Parathyroid adenoma (tissue), 2 donors: ENCODE results near the gene HACD1.

Experiments used
- H2AFZ ChIP-seq: fragments of 300-600 bp; sonication (generic); one replicate; pipeline ENCODE4 v1.7.0; 2017; ENCODE audit warnings: antibody characterized with exemption, mild to moderate bottlenecking
- H3K27ac ChIP-seq: fragments of 300-600 bp; sonication (generic); one replicate; pipeline ENCODE4 v1.7.0; 2017
- H3K27me3 ChIP-seq: fragments of 300-600 bp; sonication (generic); one replicate; pipeline ENCODE4 v1.7.0; 2017; ENCODE audit warnings: low read length; ENCODE audit not compliant: control insufficient read depth, insufficient read depth
- H3K36me3 ChIP-seq: fragments of 300-600 bp; sonication (generic); one replicate; pipeline ENCODE4 v1.7.0; 2017; ENCODE audit warnings: low read length; ENCODE audit not compliant: control insufficient read depth, insufficient read depth
- H3K4me1 ChIP-seq: fragments of 300-600 bp; sonication (generic); one replicate; pipeline ENCODE4 v1.7.0; 2017; ENCODE audit warnings: control low read depth
- H3K4me2 ChIP-seq: fragments of 300-600 bp; sonication (generic); one replicate; pipeline ENCODE4 v1.7.0; 2017; ENCODE audit warnings: low read length
- H3K4me3 ChIP-seq: fragments of 300-600 bp; sonication (generic); one replicate; pipeline ENCODE4 v1.7.0; 2017; ENCODE audit warnings: low read depth, low read length
- H3K79me2 ChIP-seq: fragments of 300-600 bp; sonication (generic); one replicate; pipeline ENCODE4 v1.7.0; 2017; ENCODE audit warnings: control low read depth
- H3K9ac ChIP-seq: fragments of 300-600 bp; sonication (generic); one replicate; pipeline ENCODE4 v1.7.0; 2017; ENCODE audit warnings: mild to moderate bottlenecking
- H3K9me3 ChIP-seq: fragments of 300-600 bp; sonication (generic); one replicate; pipeline ENCODE4 v1.7.0; 2017; ENCODE audit warnings: low read length; ENCODE audit not compliant: control insufficient read depth
- CTCF ChIP-seq: fragments of 300-600 bp; sonication (generic); IDR thresholded peaks from one replicate; pipeline ENCODE4 v1.7.0; 2017; ENCODE audit warnings: antibody characterized with exemption, mild to moderate bottlenecking
- donor health status: primary hyperparathyroidism.

Gene HACD1

GRCh38 chr10:17649052-17649451, 31.9 kb upstream of the HACD1 start:
- H3K27me3 ChIP-seq, result no peaks in the 10 kb centered on the region
- no peaks in the 10 kb centered on the region for H3K36me3 ChIP-seq
- H2AFZ ChIP-seq, result no peak overlapping the region
- H3K79me2 ChIP-seq, result peaks cover 58% of the 10 kb centered on the region
- no peak overlapping the region for H3K4me3 ChIP-seq
- no peak for TF ChIP-seq CTCF
- no peak overlapping the region for H3K27ac ChIP-seq
- H3K9me3 ChIP-seq, result no peaks in the 10 kb centered on the region
- no peaks in the 10 kb centered on the region for H3K4me1 ChIP-seq
- H3K9ac ChIP-seq, result no peak overlapping the region
- no peak overlapping the region for H3K4me2 ChIP-seq

- Histone ChIP-seq H3K4me3 (no peak overlapping the region), H3K4me2 (no peak overlapping the region), H2AFZ (no peak overlapping the region), H3K27ac (no peak overlapping the region), H3K9ac (no peak overlapping the region), H3K4me1 (no peaks in the 10 kb centered on the region), H3K27me3 (no peaks in the 10 kb centered on the region), H3K36me3 (no peaks in the 10 kb centered on the region), H3K79me2 (peaks cover 54% of the 10 kb centered on the region), H3K9me3 (no peaks in the 10 kb centered on the region)
- TF ChIP-seq CTCF, result no peak
Measured at GRCh38 chr10:17648243-17649035, 31.3 kb upstream of the HACD1 start.

- Histone ChIP-seq H3K9me3 (no peaks in the 10 kb centered on the region), H3K4me1 (no peaks in the 10 kb centered on the region), H3K79me2 (peaks cover 44% of the 10 kb centered on the region), H3K27ac (no peak overlapping the region), H2AFZ (no peak overlapping the region), H3K9ac (no peak overlapping the region), H3K4me2 (no peak overlapping the region), H3K27me3 (no peaks in the 10 kb centered on the region), H3K4me3 (no peak overlapping the region), H3K36me3 (no peaks in the 10 kb centered on the region)
- TF ChIP-seq CTCF, result no peak
Measured at GRCh38 chr10:17647326-17647725, 30.2 kb upstream of the HACD1 start.

GRCh38 chr10:17645621-17646345, 28.6 kb upstream of the HACD1 start:
- H3K27me3 ChIP-seq, result no peaks in the 10 kb centered on the region
- H3K4me2 ChIP-seq, result no peak overlapping the region
- TF ChIP-seq CTCF, result no peak
- no peaks in the 10 kb centered on the region for H3K4me1 ChIP-seq
- H3K27ac ChIP-seq, result no peak overlapping the region
- no peak overlapping the region for H2AFZ ChIP-seq
- H3K79me2 ChIP-seq, result peaks cover 44% of the 10 kb centered on the region
- H3K36me3 ChIP-seq, result no peaks in the 10 kb centered on the region
- no peaks in the 10 kb centered on the region for H3K9me3 ChIP-seq
- H3K4me3 ChIP-seq, result no peak overlapping the region
- H3K9ac ChIP-seq, result no peak overlapping the region
